A549 (cell line): Measurements from ENCODE around the gene PDZK1.

Source experiments
- FOSL2 ChIP-seq, 2 experiments: fragments of 450-650 bp in 1 of 2; fragments of >200 bp in 1 of 2; sonication (Bioruptor Twin) in 1 of 2; formaldehyde crosslinking; IDR thresholded peaks; 2 replicates each; pipeline versions ENCODE4 v1.5.0 to v1.6.1; 2016 to 2020; ENCODE audit warnings: mild to moderate bottlenecking in 1 of 2, moderate library complexity in 1 of 2
- HDAC2 ChIP-seq: fragments of 200-600 bp; sonication (generic); IDR thresholded peaks from 2 replicates; pipeline ENCODE4 v1.6.1; 2016
- MAZ ChIP-seq: fragments of 150-350 bp; IDR thresholded peaks from 2 replicates; pipeline ENCODE4 v1.6.1; 2014; ENCODE audit warnings: antibody characterized with exemption, low read depth, low read length, borderline replicate concordance
- POLR2A ChIP-seq: IDR thresholded peaks from 2 replicates; pipeline ENCODE4 v1.6.1; 2012; ENCODE audit warnings: mild to moderate bottlenecking, low read length
- TF ChIP-seq, protein P1 (sequence below): fragments of >200 bp; sonication (Bioruptor Twin); formaldehyde crosslinking; IDR thresholded peaks from 3 replicates; pipeline ENCODE4 v1.5.1; 2016
- TF ChIP-seq, protein P2 (sequence below): fragments of 200-600 bp; sonication (generic); IDR thresholded peaks from 2 replicates; pipeline ENCODE4 v1.6.1; 2016; ENCODE audit warnings: antibody characterized with exemption, mild to moderate bottlenecking, moderate library complexity

DNA sequence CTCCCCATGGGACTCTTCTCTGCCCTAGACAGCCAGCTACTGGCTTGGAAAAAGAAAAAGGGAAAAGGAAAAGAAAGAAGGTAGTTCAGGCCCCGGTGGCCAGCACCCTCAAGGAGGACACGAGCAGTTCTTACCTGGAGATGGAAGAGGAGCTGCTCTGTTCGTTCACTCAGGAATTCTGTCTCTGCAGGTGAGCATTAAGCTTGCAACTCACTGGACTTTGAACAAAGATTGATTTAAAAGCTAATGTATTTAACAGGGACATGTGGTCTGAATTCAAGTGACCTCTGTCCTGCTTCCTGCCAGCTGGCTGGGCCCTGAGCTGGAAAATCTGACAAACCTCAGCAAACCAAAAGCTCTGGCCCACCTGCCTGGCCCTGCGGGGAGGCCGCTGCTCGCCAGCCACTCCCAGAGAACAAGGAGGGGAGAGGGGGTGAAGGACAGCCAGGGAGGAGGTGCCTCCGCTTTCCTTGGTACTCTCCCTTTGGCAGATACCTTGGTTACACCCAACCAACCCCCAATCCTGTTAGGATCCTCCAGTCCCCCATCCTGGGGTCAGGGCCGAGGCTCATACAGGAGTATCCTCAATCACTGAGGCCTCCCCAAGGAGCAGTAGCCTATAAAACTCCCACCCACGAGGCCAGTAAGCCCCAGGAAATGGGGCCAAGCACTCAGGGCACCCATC lies at the start of gene PDZK1:
- TF ChIP-seq, protein P1, sequence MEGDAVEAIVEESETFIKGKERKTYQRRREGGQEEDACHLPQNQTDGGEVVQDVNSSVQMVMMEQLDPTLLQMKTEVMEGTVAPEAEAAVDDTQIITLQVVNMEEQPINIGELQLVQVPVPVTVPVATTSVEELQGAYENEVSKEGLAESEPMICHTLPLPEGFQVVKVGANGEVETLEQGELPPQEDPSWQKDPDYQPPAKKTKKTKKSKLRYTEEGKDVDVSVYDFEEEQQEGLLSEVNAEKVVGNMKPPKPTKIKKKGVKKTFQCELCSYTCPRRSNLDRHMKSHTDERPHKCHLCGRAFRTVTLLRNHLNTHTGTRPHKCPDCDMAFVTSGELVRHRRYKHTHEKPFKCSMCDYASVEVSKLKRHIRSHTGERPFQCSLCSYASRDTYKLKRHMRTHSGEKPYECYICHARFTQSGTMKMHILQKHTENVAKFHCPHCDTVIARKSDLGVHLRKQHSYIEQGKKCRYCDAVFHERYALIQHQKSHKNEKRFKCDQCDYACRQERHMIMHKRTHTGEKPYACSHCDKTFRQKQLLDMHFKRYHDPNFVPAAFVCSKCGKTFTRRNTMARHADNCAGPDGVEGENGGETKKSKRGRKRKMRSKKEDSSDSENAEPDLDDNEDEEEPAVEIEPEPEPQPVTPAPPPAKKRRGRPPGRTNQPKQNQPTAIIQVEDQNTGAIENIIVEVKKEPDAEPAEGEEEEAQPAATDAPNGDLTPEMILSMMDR, result no peak
- TF ChIP-seq POLR2A (no peak), MAZ (no peak), HDAC2 (no peak), FOSL2 (IDR thresholded peaks at IDR 0.05) (no peak), FOSL2 (CRISPR knock-in tag; IDR thresholded peaks at IDR 0.05) (no peak)
- TF ChIP-seq, protein P2, sequence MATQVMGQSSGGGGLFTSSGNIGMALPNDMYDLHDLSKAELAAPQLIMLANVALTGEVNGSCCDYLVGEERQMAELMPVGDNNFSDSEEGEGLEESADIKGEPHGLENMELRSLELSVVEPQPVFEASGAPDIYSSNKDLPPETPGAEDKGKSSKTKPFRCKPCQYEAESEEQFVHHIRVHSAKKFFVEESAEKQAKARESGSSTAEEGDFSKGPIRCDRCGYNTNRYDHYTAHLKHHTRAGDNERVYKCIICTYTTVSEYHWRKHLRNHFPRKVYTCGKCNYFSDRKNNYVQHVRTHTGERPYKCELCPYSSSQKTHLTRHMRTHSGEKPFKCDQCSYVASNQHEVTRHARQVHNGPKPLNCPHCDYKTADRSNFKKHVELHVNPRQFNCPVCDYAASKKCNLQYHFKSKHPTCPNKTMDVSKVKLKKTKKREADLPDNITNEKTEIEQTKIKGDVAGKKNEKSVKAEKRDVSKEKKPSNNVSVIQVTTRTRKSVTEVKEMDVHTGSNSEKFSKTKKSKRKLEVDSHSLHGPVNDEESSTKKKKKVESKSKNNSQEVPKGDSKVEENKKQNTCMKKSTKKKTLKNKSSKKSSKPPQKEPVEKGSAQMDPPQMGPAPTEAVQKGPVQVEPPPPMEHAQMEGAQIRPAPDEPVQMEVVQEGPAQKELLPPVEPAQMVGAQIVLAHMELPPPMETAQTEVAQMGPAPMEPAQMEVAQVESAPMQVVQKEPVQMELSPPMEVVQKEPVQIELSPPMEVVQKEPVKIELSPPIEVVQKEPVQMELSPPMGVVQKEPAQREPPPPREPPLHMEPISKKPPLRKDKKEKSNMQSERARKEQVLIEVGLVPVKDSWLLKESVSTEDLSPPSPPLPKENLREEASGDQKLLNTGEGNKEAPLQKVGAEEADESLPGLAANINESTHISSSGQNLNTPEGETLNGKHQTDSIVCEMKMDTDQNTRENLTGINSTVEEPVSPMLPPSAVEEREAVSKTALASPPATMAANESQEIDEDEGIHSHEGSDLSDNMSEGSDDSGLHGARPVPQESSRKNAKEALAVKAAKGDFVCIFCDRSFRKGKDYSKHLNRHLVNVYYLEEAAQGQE, result no peak
